ENCODE results near the gene C3orf18.

- TF ChIP-seq, protein P1, sequence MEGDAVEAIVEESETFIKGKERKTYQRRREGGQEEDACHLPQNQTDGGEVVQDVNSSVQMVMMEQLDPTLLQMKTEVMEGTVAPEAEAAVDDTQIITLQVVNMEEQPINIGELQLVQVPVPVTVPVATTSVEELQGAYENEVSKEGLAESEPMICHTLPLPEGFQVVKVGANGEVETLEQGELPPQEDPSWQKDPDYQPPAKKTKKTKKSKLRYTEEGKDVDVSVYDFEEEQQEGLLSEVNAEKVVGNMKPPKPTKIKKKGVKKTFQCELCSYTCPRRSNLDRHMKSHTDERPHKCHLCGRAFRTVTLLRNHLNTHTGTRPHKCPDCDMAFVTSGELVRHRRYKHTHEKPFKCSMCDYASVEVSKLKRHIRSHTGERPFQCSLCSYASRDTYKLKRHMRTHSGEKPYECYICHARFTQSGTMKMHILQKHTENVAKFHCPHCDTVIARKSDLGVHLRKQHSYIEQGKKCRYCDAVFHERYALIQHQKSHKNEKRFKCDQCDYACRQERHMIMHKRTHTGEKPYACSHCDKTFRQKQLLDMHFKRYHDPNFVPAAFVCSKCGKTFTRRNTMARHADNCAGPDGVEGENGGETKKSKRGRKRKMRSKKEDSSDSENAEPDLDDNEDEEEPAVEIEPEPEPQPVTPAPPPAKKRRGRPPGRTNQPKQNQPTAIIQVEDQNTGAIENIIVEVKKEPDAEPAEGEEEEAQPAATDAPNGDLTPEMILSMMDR (IDR thresholded peaks at IDR 0.05) = no peak
- no peak for TF ChIP-seq POLR2A (IDR thresholded peaks at IDR 0.05)
- no peak for TF ChIP-seq POLR2AphosphoS5 (IDR thresholded peaks at IDR 0.05; ENCODE audit: insufficient read depth in 1 of 2, low read depth in 1 of 2)
Measured at GRCh38 chr3:50533316-50533715, 34.2 kb downstream of the C3orf18 start.

Measured in vagina (tissue), 2 donors.